8988T (cell line): ENCODE results near the gene CLDN16.

Experiments used
- DNase-seq: peaks from one replicate; pipeline ENCODE4 v3.0.0; 2011

The CLDN16 gene

GRCh38 chr3:190381441-190381840, 6.5 kb upstream of the CLDN16 start:
- DNase-seq = no peak

GRCh38 chr3:190382082-190382481, 5.9 kb upstream of the CLDN16 start:
- DNase-seq = no peak

GRCh38 chr3:190384309-190384756, 3.6 kb upstream of the CLDN16 start:
- no peak for DNase-seq

- no peak for DNase-seq
These were observed 2.0 kb upstream of the CLDN16 start for GRCh38 chr3:190385731-190386688.

GRCh38 chr3:190388703-190389102, 740 bp downstream of the CLDN16 start:
- no peak for DNase-seq

GRCh38 chr3:190396001-190396400, 8.0 kb downstream of the CLDN16 start:
- no peak for DNase-seq

- DNase-seq = no peak
These were observed 9.9 kb downstream of the CLDN16 start for GRCh38 chr3:190397889-190398288.

GRCh38 chr3:190399677-190400076, 11.7 kb downstream of the CLDN16 start:
- no peak for DNase-seq

GRCh38 chr3:190401963-190402362, 14.0 kb downstream of the CLDN16 start:
- DNase-seq = no peak

GRCh38 chr3:190404715-190405114, 16.8 kb downstream of the CLDN16 start:
- no peak for DNase-seq

GRCh38 chr3:190414297-190414696, 26.3 kb downstream of the CLDN16 start:
- DNase-seq = no peak

GRCh38 chr3:190424108-190424477, 36.1 kb downstream of the CLDN16 start:
- DNase-seq = no peak

GRCh38 chr3:190424478-190425439, 36.8 kb downstream of the CLDN16 start:
- no peak for DNase-seq

GRCh38 chr3:190425833-190426232, 37.9 kb downstream of the CLDN16 start:
- DNase-seq = no peak

GRCh38 chr3:190426806-190427507, 39.0 kb downstream of the CLDN16 start:
- DNase-seq = no peak

GRCh38 chr3:190429681-190430080, 41.7 kb downstream of the CLDN16 start:
- no peak for DNase-seq

GRCh38 chr3:190430906-190431305, 42.9 kb downstream of the CLDN16 start:
- no peak for DNase-seq

- no peak for DNase-seq
These were observed 44.3 kb downstream of the CLDN16 start for GRCh38 chr3:190432216-190432615.

- no peak for DNase-seq
These were observed 45.7 kb downstream of the CLDN16 start for GRCh38 chr3:190433626-190434025.

- DNase-seq = no peak
These were observed 47.7 kb downstream of the CLDN16 start for GRCh38 chr3:190435618-190436017.

GRCh38 chr3:190436331-190436730, 48.4 kb downstream of the CLDN16 start:
- no peak for DNase-seq

- no peak for DNase-seq
These were observed 54.3 kb downstream of the CLDN16 start for GRCh38 chr3:190442240-190442639.

- no peak for DNase-seq
These were observed 55.3 kb downstream of the CLDN16 start for GRCh38 chr3:190443257-190443656.
